T-cell (primary cell): Measurements from ENCODE around the gene DGUOK. TPM values are rescaled to one million over a fixed set of nuclear protein-coding genes. Genes with fewer than 3 reads are reported as not detected.

Experiments
- ATAC-seq, 4 experiments: fragments of 200-7000 bp in 3 of 4; fragments of 150-1000 bp in 1 of 4; cut with Tn5 transposase; replicated peaks in 1 of 4; 1 replicate in 3 of 4; 2 replicates in 1 of 4; pipeline ENCODE4 v1.10.0; 2021; ENCODE audit warnings: moderate library complexity in 3 of 4, mild to moderate bottlenecking in 2 of 4, moderate number of reproducible peaks in 1 of 4
- CTCF ChIA-PET, 2 donors: fragments of 300-600 bp; sonication (Branson Sonifier 250); formaldehyde crosslinking; loops; one replicate each; lab custom pipeline; 2022; ENCODE audit warnings: antibody characterized with exemption in 2 of 2; lab: Charles Lee
- POLR2A ChIA-PET, 2 donors: fragments of 300-600 bp; sonication (Branson Sonifier 250); formaldehyde crosslinking; loops; one replicate each; lab custom pipeline; 2022; ENCODE audit warnings: antibody characterized with exemption in 2 of 2; lab: Charles Lee
- DNase-seq, 35 experiments: peaks; one replicate each; pipeline versions ENCODE4 v3.0.0 to v3.0.0-alpha.2; 2013 to 2023
- H3K27ac ChIP-seq: one replicate; pipeline ENCODE4 v1.5.1; 2013; ENCODE audit warnings: low read length
- H3K27me3 ChIP-seq, 2 experiments: replicated peaks in 1 of 2; 1 replicate in 1 of 2; 2 replicates in 1 of 2; pipeline versions ENCODE4 v1.6.1 to v1.7.0; 2013; ENCODE audit warnings: low read length in 1 of 2, mixed read lengths in 1 of 2; ENCODE audit not compliant: control insufficient read depth in 2 of 2, insufficient read depth in 2 of 2; ENCODE audit errors: extremely low read depth in 1 of 2
- H3K36me3 ChIP-seq, 2 donors: 1 replicate in 1 of 2; 2 replicates in 1 of 2; pipeline versions ENCODE4 v1.6.1 to v1.7.0; 2013; ENCODE audit warnings: low read length in 1 of 2; ENCODE audit not compliant: control insufficient read depth in 2 of 2, insufficient read depth in 1 of 2; ENCODE audit errors: extremely low read depth in 1 of 2
- H3K4me1 ChIP-seq, 2 experiments: 1 replicate in 1 of 2; 2 replicates in 1 of 2; pipeline versions ENCODE4 v1.6.1 to v1.7.0; 2013; ENCODE audit warnings: low read length in 2 of 2, mixed read lengths in 1 of 2; ENCODE audit not compliant: insufficient read depth in 2 of 2, control insufficient read depth in 1 of 2; ENCODE audit errors: extremely low read depth in 1 of 2
- H3K4me3 ChIP-seq, 2 donors: 1 replicate in 1 of 2; 2 replicates in 1 of 2; pipeline versions ENCODE4 v1.5.1 to v1.7.0; 2013; ENCODE audit warnings: mild to moderate bottlenecking in 2 of 2, low read length in 1 of 2, moderate library complexity in 1 of 2; ENCODE audit not compliant: control insufficient read depth in 1 of 2; ENCODE audit errors: extremely low read depth in 1 of 2
- H3K9me3 ChIP-seq: 2 replicates; pipeline ENCODE4 v1.7.0; 2013
- H3K27ac Mint-ChIP-seq, 2 donors: one replicate each; pipeline ENCODE4 v1.8.0; 2020 to 2021; ENCODE audit warnings: mild to moderate bottlenecking in 2 of 2, mixed read lengths in 2 of 2
- H3K27me3 Mint-ChIP-seq, 2 donors: one replicate each; pipeline ENCODE4 v1.8.0; 2021 to 2022; ENCODE audit warnings: mixed read lengths in 2 of 2
- H3K36me3 Mint-ChIP-seq: one replicate; pipeline ENCODE4 v1.8.0; 2021; ENCODE audit warnings: mixed read lengths
- H3K4me1 Mint-ChIP-seq, 3 donors: one replicate each; pipeline ENCODE4 v1.8.0; 2020 to 2022; ENCODE audit warnings: mixed read lengths in 3 of 3, mild to moderate bottlenecking in 1 of 3
- H3K4me3 Mint-ChIP-seq, 3 donors: one replicate each; pipeline ENCODE4 v1.8.0; 2020 to 2022; ENCODE audit warnings: mild to moderate bottlenecking in 3 of 3, mixed read lengths in 3 of 3, moderate library complexity in 3 of 3
- H3K9me3 Mint-ChIP-seq, 3 donors: one replicate each; pipeline ENCODE4 v1.8.0; 2020 to 2022; ENCODE audit warnings: mixed read lengths in 3 of 3
- WGBS: methylation state at CpG from one replicate; pipeline ENCODE4 v1.1.5; 2013; ENCODE audit warnings: missing lambda C conversion rate; ENCODE audit not compliant: insufficient coverage; 5-methylcytosine and 5-hydroxymethylcytosine counted together
- total RNA-seq, 35 experiments: library from RNA in 6 of 35; stranded (reverse) in 6 of 35; fragments of 120-200 nt in 1 of 35; gene quantifications; one replicate each; pipeline versions ENCODE4 v1.2.1 to v1.2.4 and lab custom pipeline; 2013 to 2026

DGUOK gene
- total RNA-seq, 5 donors from 2014 or later (not counting 1 experiment from before 2014, with no cell fraction given) = 44.0 to 70.2 (median 62.5) TPM

DNA sequence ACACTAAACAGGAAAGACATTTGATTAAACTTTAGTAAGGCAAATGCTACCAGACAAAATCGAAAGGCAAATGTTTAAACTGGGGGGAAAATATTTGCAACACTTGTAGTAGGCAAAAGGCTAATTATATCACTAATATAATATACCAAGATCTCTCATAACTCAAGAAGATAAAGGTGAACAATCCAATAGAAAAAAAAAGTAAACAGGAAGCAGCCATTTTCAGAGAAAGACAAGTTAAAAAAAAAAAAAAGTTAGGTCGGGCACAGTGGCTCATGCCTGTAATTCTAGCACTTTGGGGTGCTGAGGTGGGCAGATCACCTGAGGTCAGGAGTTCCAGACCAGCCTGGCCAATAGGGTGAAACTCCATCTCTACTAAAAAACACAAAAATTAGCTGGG is 38.3 kb upstream of the DGUOK start:
- no peaks in the 10 kb centered on the region for H3K36me3 ChIP-seq
- Mint-ChIP-seq H3K27ac (peak overlapping the region; percentile 11 to 23), H3K9me3 (no peaks in the 10 kb centered on the region), H3K27me3 (no peaks in the 10 kb centered on the region), H3K4me3 (peak overlapping the region in 1 of 3 donors; percentile 13), H3K4me1 (peaks cover 2 to 20% (median 9%) of the 10 kb centered on the region in 3 donors), H3K36me3 (no peaks in the 10 kb centered on the region)
- ChIA-PET CTCF (no interaction called here), POLR2A (no interaction called here)
- no peak overlapping the region for H3K27ac ChIP-seq
- H3K27me3 ChIP-seq = no peaks in the 10 kb centered on the region
- no peaks in the 10 kb centered on the region for H3K9me3 ChIP-seq
- no peaks in the 10 kb centered on the region for H3K4me1 ChIP-seq
- H3K4me3 ChIP-seq = no peak overlapping the region
- whole genome bisulfite sequencing = 20% methylated on average over 1 of the region's 2 CpGs
- ATAC-seq = no peak
- DNase-seq = no peak

DNA sequence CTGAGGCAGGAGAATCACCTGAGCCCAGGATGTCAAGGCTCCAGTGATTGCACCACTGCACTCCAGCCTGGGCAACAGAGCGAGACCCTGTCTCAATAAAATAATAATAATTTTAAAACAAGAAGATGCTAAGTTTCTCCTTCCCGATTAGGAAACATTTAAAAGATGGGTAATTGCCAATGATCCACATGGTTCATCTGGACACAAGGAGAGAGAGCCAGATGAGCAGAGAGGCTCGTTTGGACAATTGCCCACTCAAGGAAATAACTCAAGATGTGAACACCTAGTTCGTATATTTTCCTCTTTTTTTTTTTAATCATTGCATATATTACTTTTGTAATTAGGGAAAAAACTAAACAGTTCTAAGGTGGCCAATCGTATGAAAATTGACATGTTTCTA is 37.5 kb upstream of the DGUOK start:
- ATAC-seq = no peak
- H3K27me3 ChIP-seq = no peaks in the 10 kb centered on the region
- H3K4me3 ChIP-seq = no peak overlapping the region
- Mint-ChIP-seq H3K9me3 (no peaks in the 10 kb centered on the region), H3K4me1 (peaks cover 2 to 28% (median 9%) of the 10 kb centered on the region in 3 donors), H3K27me3 (no peaks in the 10 kb centered on the region), H3K4me3 (no peak overlapping the region), H3K27ac (no peak overlapping the region), H3K36me3 (no peaks in the 10 kb centered on the region)
- WGBS = 80% methylated on average over 1 of the region's 5 CpGs
- no peaks in the 10 kb centered on the region for H3K36me3 ChIP-seq
- H3K27ac ChIP-seq = no peak overlapping the region
- H3K4me1 ChIP-seq = peaks cover 0 to 3% of the 10 kb centered on the region in 2 experiments
- DNase-seq = no peak
- H3K9me3 ChIP-seq = no peaks in the 10 kb centered on the region
- ChIA-PET POLR2A (no interaction called here), CTCF (no interaction called here)

DNA sequence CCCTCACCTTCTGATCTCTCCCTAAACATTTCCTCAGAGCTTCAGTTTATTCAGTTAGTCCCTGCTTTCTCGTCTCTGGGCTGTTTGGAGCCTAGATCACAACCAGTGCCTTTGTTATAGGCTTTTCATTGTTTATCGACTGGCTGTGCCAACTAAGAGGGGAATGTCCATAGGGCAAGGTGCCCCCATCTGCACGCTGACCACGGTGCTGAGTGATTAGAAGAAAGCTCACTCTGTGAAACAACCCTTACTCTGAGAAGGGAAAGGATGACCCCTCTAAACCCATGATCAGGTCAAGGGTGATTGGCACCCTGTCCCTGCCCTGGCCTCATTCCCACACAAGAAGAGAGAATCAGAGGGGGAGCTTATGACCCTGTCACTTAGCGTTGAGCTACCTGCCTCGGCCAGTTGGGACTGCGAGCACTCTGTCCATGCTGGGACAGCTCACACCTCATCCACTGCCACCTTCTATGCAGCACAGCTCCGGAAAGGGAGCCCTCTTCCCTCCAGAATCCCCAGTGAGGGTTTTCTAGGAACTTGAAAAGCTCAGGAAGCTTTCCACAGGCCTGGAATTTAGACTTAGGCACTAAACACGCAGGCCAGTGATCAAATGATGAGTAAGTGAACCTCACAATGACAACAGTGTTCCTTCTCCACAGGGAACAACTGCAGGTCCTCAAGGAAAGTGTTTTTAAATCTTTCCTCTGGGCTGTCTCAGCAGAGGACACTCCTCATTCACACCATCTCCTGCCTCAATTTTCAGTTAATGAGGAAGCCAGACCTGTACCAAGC is 36.2 kb upstream of the DGUOK start:
- Histone ChIP-seq H3K27me3 (no peaks in the 10 kb centered on the region), H3K4me1 (peaks cover 0 to 4% of the 10 kb centered on the region in 2 experiments), H3K9me3 (no peaks in the 10 kb centered on the region), H3K4me3 (no peak overlapping the region), H3K36me3 (no peaks in the 10 kb centered on the region), H3K27ac (no peak overlapping the region)
- ChIA-PET CTCF (interaction anchor here (0.6 kb wide), 2 partner anchors 98 to 258 kb away, joined by 4 read pairs; partner anchors contain the start of gene BOLA3 (in 1 of the 2)), POLR2A (no interaction called here)
- Mint-ChIP-seq H3K27ac (no peak overlapping the region), H3K27me3 (no peaks in the 10 kb centered on the region), H3K36me3 (no peaks in the 10 kb centered on the region), H3K4me1 (peaks cover 2 to 41% (median 14%) of the 10 kb centered on the region in 3 donors), H3K9me3 (no peaks in the 10 kb centered on the region), H3K4me3 (no peak overlapping the region)
- DNase-seq (no peak), ATAC-seq (no peak)
- 82% methylated on average over 2 of the region's 9 CpGs for WGBS

DNA sequence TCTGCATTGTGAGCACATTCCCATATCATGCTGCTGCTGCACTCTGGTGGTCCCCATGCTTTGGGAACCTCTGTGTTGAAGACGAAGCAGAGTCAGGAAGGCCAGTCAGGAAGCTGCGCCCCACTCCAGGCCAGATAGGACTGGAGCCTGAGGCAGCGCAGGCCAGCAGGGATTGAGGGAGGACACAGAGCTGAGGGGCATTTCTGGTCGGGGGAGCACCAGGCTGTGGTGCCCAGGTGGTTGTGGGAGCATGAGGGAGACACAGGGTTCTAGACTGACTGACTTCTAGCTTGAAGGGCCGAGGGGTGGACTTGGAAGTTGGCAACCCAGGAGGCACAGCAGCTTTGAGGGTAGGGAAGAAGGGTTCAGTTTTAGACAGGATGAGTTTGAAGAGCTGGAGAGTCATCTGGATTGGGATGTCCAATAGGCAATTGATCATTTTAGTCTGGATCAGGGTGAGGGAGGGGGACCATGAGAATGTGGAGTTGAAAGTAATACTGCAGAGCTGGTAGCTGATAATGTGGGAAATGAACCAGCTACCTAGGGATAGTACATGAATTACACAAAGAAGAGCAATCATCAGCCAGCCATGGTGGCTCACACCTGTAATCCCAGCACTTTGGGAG is 35.3 kb upstream of the DGUOK start:
- H3K36me3 Mint-ChIP-seq = no peaks in the 10 kb centered on the region
- H3K9me3 Mint-ChIP-seq = no peaks in the 10 kb centered on the region
- 82% methylated on average over 5 of the region's 5 CpGs for WGBS

DNA sequence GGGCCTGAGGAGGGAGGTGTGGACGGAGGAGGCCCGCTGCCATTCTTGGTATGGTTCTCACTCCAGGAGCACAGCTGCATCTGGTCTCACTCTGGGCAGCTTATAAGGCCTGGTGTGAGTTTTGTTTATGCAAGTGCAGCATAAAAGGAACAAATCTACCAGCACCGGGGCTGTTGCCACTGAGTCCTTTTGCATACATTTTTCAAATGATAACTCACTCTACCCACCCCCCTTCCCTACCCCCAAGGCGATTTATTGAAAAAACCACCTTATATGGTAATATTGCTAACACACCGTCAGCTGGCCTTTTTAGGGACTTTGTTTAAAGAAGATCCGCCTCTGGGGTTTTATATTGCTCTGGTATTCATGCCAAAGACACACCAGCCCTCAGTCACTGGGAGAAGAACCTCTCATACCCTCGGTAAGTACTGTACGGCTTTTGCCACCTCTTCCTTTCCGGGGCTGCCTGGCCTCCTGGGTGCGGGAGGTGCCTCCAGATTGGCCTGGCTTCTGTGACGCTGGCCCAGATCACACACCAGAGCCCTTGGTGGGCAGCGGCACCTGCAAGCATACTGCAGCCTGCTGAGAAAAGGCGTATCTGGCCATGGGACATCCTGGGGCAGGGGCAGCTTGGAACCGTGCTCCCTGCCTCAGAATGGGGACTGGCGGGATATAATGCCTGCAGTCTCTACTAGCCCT is 33.9 kb upstream of the DGUOK start, which contains the start of gene ACTG2:
ACTG2 (plus strand) TSS at position 378 of the 699 bp plus-strand sequence. CDS start 8,304 bp downstream, outside the sequence.
- H3K4me3 Mint-ChIP-seq = no peak within 1 kb of the TSS
- no peaks in the 10 kb centered on the region for H3K9me3 Mint-ChIP-seq
- H3K4me3 ChIP-seq = no peak within 1 kb of the TSS
- WGBS = 92% methylated on average over 11 of the region's 15 CpGs
- H3K4me1 Mint-ChIP-seq = peaks cover 23 to 53% (median 28%) of the 10 kb centered on the region in 3 donors
- H3K36me3 Mint-ChIP-seq = no peaks in the 10 kb centered on the region
- no peak for ATAC-seq
- no peaks in the 10 kb centered on the region for H3K9me3 ChIP-seq
- no peak within 1 kb of the TSS for H3K27ac Mint-ChIP-seq
- CTCF ChIA-PET = no interaction called here
- H3K27ac ChIP-seq = no peak within 1 kb of the TSS
- no peaks in the 10 kb centered on the region for H3K27me3 Mint-ChIP-seq
- H3K36me3 ChIP-seq = no peaks in the 10 kb centered on the region
- peaks cover 6 to 23% of the 10 kb centered on the region in 2 experiments for H3K4me1 ChIP-seq
- POLR2A ChIA-PET = interaction anchor here in 1 of 2 donors (0.6 kb wide), 1 partner anchor 313 kb away, joined by 3 read pairs; no protein-coding TSS in a partner anchor
- no peaks in the 10 kb centered on the region for H3K27me3 ChIP-seq
- no peak for DNase-seq

More for the DNA sequence above, 35.3 kb upstream of the DGUOK start:
- H3K4me3 ChIP-seq = no peak overlapping the region
- H3K36me3 ChIP-seq = no peaks in the 10 kb centered on the region
- Mint-ChIP-seq H3K27ac (no peak overlapping the region), H3K27me3 (no peaks in the 10 kb centered on the region), H3K4me1 (peaks cover 9 to 48% (median 20%) of the 10 kb centered on the region in 3 donors), H3K4me3 (no peak overlapping the region)
- POLR2A ChIA-PET = no interaction called here
- H3K9me3 ChIP-seq = no peaks in the 10 kb centered on the region
- ATAC-seq = no peak
- H3K27me3 ChIP-seq = no peaks in the 10 kb centered on the region
- no peak for DNase-seq
- H3K4me1 ChIP-seq = peaks cover 2 to 10% of the 10 kb centered on the region in 2 experiments
- no peak overlapping the region for H3K27ac ChIP-seq
- CTCF ChIA-PET = interaction anchor here in 1 of 2 donors (0.6 kb wide), 1 partner anchor 294 kb away, joined by 5 read pairs; no protein-coding TSS in a partner anchor
